ENCODE data around the gene JUN.

JUN gene
- total RNA-seq: 89.8 to 256 reads per million in 2 donors

DNA sequence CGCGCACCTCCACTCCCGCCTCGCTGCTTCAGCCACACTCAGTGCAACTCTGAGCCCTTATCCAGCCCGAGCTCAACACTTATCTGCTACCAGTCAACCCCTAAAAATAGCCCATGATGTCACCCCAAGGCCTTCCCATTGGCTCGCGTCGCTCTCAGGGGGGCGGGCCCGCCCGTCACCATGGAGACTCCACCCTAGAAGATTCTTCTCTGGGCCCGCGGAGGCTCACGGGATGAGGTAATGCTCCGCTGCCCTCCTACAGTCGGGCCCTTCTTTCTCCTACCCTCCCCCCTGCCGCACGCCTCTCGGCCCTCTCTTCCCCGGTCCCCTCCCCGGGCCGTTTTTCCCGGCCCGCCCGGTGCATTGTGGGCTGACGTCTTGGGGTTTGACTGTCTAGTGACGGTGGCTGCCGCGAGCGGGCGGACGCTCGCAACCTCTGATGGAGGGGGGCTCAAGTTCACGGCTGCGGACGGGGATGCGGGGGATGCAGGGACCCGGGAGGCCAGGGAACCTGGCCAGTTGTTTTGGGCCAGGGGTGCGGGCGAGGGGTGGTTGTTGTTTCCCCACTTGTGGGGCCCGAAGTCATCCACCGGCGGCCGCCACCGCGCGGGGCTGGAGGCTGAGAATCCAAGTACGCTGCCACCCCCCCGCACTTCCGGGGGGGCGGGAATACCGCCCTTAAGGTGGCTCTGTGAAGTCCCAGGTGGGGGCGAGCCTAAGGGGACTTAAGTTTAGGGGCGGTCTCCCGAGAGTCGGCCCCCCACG, at the start of gene JUN:
Gene JUN (minus strand): TSS at position 55 of the 765 bp plus-strand sequence. CDS start 977 bp downstream, outside the sequence.
- DNase-seq: peak; percentile 96

DNA sequence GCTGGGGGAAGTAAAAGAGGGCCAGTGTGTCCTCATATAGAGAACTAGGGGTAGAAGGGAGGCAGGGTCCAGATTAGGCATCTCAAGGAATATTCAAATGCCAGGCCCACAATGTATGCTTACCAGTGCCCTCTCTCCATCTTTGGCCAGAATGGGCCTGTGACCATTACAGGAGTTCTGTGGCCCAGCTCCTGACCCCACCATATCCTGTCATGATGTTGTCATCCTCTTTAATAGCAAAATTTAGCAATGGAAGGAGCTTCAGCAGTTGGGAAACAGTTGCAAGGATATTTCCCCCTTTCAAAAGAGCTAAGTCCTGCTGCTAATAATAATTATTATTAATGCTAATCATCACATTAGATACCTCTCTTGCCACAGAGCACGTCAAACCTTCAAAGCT, 49.3 kb upstream of the JUN start:
- no peak for DNase-seq

DNA sequence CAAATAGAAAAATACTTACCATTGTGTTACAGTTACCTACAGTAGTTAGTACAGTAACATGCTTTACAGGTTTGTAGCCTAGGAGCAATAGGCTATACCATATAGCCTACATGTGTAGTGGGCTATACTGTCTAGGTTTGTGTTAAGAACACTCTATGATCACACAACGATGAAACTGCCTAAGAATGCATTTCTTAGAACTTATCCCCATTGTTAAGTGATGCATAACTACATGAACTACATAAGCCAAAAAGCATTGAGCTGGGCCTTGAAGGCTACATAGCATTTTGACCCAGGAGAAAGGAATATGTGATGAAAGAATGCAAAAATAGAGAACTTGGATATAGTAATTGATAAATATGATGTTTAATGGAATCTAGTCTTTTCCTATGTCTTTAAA, 46.4 kb upstream of the JUN start:
- no peak for DNase-seq

DNA sequence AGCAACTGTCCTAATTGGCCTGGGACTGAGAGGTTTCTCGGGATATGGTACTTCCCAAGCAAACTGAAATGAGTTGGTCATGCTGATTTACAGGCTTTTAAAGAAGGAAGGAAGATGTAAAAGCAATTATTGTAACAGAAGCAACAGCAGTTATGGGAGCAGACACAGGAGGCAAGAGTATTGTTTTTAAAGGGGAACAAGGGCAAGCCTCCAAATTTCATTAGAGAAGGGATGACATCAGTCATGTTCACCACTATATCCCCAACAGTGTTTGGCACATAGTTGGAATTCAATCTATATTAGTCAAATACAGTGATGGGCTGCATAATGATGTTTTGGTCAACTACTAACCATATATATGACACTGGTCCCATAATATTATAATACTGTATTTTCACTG, 46.0 kb upstream of the JUN start:
- DNase-seq: no peak

DNA sequence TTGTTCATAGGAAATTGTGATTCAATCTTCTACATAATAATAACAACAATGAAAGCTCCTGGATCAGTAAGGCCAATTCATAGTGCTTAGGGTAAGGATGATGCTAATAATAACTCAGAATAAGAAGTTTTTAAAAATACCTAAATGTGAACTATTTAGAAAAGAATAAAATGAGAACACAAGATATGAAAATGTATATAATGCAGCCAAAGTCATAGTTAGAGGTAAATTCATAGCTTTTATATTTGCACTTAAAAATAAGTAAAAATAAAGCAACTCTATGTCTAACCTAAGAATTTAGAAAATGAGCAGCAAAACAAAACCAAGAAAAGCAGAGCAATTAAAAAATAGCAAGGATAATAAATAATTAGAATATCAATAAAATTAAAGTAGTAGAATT, 43.5 kb upstream of the JUN start:
- no peak for DNase-seq

DNA sequence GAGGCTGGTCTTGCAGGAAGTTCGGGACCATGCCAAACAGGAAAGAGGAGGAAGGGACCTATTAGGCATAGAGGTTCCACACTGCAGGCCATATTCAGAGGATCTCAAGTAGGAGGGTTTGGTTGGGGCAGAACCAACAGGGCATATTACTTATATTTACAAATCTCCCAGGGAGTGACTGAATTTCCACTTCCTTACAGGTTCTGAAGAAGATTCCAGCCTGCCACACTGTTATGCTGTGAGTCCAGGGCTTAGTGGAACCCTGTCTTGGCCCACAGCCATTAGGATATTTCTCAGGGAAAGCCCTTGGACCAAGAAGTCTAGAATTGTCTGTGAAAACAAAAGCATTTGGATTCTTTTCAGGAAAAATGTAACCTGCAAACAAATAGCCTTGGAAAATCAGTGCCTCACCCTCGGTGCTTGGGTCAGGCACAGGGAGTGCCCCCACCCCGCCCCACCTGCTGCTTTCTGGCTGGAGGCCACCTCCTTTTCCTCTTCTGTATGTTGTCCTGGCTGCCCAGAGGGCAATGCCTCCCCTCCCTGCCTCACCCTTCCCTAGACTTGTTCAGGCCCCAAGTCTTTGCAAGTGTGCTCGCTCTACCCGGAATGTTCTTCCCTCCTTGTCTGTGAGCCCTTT, 41.0 kb upstream of the JUN start:
- DNase-seq: no peak

DNA sequence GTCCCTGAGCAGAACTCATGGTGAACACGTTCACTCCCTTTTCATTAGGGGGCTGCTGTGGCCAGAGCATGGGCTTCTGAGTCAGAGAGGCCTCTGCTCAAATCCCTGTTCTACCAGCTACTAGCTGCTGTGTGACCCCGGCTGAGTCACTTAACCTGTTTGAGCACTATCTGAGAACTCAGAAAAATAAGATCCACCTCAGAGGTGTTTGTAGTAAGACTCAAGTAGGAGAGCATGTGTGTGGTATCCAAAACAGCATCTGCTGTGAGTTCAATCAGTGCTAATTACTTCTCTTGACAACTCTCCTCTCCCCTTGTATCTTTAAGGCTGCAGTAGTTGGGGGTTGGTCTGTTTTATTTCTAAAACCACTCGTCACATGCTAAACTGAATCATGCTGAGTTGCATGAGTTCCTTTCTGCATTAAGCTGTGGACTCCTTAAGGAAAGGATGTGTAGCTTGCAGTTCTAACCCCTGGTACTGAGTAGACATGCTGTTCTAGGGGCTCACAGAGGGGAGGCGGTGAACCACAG, 39.7 kb upstream of the JUN start:
- no peak for DNase-seq

DNA sequence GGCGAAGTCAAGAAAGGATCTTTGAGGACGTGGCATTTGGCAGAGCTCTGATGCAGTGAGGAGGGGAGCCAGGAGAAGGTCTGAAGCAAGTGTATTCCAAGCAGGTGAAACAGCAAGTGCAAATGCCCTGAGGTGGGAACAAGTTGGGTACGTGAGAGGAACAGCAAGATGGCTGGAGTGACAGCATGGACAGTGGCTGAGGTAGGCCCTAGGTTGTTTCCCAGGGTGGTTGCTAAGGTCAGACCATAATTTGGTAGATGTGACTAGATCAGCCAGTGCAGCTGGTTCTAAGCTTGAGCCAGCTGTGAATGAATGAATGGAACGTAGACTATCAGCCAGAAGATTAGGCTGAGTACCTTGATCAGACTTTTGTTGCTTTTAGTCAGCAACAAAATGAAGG, 37.5 kb upstream of the JUN start:
- no peak for DNase-seq

DNA sequence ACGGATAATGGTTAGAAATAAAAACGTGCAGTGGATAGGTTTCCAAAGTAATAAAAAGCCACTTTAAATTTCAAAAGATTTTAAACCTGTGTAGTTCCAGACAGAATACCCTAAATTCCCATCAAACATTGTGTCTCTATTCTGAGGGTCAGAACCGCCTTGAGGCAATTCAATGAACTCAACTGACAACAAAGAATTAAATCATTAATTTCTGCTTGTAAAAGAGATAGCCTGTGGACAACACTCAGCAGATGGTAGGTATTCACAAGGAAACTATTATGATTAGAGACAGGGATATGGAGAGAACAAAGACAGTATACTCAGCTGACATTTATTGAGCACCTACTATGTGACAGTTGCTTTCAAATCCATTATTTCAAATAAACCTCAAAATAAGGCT, 35.1 kb upstream of the JUN start:
- DNase-seq: no peak

DNA sequence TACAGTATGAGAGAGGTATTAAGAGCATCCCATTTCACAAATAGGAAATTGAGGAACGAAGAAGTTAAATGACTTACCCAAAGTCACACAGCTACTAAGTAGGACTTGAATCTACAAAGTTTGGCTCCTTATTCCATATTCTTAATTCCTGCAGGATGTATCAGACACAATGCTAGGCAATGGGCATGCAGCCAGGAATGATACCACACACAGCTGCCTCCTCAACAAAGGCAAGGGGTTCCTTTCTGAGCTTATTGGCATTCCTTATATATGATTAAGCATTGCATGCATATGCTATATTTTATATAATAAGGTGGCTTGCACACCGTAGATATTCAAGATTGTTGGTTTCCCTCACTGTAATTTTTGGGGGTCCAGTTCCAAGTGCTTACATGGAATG, 34.2 kb upstream of the JUN start:
- no peak for DNase-seq

DNA sequence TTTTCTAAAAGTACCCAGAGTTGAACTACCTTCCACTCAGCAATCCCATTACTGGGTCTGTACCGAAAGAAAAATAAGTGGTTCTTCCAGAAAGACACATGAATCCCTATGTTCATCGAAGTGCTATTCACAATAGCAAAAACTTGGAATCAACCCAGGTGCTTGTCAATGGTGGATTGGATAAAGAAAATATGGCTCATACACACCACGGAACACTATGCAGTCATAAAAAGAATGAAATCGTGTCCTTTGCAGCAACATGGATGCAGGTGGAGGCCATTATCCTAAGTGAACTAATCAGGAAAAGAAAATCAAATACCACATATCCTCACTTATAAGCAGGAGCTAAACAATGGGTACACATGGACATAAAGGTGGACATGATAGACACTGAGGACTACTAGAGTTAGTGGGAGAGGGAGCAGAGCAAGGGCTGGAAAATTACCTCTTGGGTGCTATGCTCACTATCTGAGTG, 32.9 kb upstream of the JUN start:
- no peak for DNase-seq

DNA sequence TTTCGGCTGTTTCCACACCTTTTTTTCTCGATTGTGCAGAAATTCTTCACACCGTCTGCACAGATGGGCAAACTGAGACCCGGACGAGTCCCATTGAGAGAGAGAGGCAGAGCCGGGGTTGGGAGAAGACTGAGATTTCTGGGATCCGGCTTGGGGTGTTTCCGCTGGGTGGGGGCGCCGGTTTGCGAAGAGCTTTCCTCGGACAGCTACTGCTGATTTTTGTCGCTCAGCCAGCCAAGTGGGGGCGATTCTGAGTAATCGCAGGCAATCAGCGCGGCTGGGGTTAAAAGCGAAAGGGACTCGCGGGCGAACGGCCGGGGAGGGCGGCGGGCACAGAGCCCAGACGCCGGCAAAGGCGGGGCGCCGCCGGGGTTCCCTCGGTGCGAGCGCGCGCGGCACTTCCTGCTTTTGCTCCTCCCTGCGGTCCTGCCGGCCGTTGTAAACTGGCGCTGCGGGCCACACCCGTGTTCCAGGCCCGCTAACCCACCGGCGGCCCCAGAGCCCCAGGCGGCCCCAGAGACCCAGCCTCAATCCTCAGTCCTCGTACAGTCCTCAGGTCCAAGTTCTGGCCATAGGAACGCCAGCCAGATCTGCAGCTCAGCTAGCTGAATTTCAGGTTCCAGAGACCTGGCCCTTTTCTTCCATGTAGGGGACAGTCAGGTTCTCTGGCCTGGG, 32.4 kb upstream of the JUN start:
- DNase-seq: peak; percentile 75

DNA sequence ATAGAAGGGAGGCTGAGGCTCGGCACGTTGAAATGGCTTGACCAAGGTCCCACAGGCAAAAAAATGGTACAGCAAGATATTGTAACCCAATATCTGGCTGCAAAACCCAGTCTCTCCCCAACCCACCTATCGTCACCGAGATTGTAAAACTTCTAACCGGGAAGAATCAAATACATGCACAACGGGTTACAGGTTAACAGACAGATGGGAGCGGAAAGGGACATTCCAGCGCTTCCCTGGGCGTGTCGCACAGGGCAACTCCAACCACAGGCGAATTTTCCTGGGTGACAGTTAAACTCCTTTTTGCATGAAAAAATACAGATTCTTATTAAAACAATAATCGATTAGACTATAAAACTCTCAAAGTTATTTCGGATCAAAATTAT, 31.8 kb upstream of the JUN start:
- DNase-seq: no peak

DNA sequence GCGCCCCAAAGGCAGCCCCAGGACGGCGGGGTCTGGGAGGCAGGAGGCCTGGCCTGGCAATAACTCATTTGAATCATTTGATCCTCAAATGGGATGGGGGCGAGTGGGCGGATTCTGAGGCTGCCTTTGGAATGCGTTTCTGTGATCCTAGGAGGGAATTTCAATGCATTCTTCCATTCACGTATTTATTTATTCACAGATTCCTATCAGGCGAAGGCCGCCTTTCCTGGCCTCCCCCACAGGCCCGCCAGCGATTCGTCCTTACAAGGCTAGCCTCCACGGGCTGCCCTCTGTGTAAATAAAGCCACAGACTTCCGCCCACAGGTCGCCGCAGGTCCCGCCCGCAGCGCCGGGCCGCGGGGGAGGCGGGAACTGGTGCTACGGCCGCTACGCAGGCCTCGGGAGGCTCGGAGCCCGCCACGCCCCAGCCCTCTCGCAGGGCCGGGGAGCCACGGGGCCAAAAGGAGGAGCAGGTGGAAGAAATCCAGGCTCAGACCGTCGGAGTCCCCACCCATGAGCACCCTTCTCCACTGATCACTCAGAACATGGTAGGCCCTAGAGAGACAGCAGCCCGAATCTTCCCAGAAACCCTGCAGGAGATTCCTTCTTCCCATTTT, 31.3 kb upstream of the JUN start:
- DNase-seq: peak; percentile 44

DNA sequence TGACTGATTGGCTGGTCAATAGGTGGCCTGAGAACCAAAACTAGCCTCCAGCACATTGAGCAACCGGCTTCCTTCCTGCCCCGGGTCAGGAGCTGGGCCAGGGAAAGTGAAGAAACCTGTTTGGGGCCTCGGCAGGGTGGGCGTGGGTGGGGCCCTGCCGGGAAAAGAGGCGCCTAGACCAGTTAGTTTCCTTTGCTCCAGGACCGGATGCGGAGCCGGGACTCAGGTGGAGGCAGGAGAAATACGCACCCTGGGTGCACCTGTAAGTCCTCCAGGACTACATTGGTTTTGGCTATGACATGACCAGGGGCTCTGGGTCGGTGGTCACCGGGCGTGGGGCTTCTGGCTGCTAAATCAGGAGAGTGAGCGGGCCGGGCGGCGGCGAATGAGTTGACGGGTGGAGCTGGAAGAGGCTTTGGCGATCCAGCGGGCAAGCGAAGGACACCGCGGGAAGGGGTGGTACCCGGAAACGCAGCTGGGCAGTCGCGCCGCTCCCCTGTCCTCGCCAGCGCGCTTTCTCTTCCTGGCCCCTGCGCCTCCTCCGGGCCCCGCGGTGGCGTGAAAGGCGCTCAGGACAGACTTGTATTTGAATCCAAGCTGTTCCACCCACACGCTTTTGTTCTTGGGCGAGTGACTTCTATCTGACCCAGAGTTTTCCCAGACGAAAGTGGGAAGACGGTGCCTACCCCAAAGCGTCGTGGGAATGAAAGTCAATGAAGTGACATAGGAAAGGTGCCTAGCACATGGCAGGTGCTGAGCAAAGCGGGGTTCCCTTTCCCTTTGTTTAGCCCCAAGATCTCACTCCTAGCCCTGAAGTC, 30.6 kb upstream of the JUN start:
- no peak for DNase-seq

DNA sequence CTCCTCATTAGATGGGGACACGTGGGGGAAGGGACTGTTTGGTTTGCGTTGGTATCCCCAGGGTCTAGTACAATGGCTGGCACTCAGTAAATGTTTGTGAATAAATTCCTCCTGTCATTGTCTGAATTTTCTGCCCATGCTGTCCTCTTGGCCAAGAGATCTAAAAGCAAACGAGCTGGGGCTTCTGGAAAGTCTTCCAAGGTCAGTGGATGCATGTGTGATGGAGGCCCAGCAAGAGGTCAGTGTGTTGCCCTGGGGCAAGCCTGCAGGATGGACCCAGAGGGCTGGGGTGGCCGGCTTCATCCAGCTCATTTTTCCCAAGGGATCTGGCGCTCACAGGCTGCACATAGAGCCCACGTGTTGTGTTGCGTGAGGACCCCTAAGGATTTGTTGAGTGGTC, 30.0 kb upstream of the JUN start:
- DNase-seq: no peak

DNA sequence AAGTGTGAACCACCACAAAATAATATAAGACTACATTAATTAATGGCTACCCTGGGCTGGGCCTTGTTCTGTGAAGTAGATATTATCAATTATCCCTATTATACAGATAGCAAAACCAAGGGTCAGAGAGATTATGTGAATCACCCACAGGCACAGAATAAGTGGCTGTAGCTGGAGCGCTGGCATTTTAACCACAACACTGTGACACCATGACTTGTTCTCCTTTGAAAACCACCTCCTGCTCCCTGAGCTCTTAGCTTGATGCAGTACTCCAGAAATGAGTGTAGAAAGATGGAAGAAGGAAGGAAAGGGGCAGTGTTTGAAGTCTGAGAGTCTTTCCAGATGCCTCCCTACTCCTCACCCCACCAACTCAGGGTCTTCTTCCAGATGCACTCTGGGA, 29.5 kb upstream of the JUN start:
- no peak for DNase-seq

DNA sequence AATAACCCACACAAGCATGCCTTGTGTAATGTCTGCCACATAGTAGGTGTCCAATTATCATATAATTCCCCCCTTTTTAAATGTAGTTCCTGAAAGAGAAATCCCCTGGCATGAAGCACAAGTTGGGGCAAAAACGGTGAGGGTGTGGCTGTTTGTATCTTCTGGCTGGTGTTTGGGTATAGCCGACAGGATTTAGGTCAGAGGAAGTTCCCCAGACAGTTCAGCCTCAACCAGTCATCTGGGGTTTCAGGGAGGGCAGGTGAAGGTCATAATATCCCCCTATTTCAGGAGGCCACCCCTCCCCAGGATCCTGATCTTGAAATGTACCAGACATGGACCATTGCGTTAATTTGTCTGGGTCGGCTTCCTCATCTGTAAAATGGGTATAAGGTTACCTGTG, 29.1 kb upstream of the JUN start:
- DNase-seq: no peak

DNA sequence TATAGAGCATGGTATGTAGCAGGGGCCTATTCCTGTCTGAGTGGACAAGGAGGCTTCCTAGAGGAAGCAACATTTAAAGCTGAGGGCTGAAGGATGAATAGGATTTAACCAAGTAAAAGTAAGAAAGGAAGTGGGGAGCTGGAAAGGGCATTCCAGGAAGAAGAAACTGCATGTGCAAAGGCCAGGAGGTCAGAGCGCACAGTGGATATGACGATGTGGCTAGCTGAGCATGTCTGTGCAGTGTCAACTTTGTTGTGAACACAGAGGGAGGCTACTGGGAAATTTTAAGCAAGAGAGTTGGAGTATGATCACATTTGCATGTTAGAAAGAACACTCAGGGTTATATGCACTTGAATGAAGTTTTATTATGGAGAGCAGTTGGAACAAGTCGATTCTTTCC, 28.6 kb upstream of the JUN start:
- DNase-seq: no peak

DNA sequence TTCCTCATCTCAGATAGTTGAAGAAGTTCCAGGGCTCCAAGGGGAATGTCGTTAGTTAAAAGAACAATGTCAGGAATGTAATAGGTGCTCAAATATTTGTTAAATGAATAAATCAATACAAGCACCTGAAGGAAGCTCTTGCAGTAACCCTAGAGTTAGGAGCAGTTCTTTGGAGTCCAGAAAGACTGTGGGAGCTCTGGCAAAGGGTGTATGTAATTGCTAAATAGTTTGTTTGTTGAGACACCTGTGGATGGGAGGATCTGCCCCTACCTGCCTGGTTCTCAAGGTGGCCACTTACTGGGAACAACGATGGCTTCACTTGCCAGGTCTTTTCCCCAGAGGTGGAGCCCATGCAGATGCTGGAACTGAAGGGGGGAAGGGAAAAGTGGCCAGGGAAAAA, 27.5 kb upstream of the JUN start:
- no peak for DNase-seq

DNA sequence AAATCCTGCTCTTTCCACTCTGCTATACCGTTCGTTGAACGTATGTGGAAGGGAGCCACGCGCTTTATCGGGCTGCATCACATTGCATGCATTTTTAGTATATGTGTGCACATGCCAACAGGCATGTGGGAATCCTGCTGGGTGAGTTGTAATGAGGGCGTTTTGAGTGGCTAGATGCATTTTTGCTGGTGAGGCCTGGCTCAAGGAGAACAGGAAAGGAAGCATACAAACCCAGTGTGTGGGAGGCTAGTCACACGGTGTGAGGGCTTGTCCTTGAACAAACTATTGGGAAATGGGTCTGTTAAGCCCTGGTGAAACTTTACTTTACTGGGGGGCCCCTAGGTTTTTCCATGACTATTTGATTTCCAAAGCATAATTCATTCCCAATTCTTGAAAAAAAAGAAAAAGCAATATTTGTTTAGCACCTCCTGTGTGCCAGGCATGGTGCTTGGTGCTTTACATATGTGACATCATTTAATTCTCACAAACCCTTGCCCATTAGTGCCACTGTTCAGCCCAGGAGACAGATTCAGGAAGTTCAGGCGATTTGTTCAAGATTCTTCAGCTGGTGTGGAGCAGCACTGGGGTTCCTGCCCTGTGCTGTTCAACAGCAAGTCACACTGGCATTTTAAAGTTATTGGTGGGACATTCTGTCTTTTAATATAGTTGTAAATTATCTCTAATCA, 25.6 kb upstream of the JUN start:
- no peak for DNase-seq

DNA sequence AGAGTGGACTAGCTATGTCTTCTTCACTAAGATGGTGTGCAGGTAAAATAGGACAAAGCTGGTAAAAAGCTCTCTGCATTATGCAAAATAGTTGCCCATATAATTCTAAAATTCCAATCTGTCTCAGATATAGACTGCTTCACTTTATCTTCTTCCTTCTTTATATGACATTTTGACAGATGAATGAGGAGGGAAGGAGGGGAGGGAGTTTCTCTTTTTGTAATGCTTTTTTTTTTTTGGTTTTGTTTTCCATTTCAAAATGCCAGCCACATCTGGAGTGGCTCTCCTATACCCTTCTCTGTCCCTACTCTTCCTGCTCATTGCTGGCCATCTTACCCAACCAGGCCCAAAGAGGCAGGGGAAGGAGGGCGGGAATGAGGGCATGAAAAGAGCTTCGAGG, 24.2 kb upstream of the JUN start:
- DNase-seq: no peak
